RPMI7951 (cell line): ENCODE data around the gene OR13J1. TPM values are rescaled to one million over a fixed set of nuclear protein-coding genes. Genes with fewer than 3 reads are reported as not detected.

Experiments
- DNase-seq: peaks from one replicate; pipeline ENCODE4 v3.0.0-alpha.2; 2012; ENCODE audit warnings: low read depth
- total RNA-seq: library from RNA; depleted of rRNA; stranded (reverse); fragments of >200 nt; shearing (Covaris generic); gene quantifications from 2 replicates; pipeline ENCODE4 v1.2.3, GENCODE V29; 2014; rRNA removed

The OR13J1 gene
- total RNA-seq, 1 experiment from 2014 or later, result not detected

DNA sequence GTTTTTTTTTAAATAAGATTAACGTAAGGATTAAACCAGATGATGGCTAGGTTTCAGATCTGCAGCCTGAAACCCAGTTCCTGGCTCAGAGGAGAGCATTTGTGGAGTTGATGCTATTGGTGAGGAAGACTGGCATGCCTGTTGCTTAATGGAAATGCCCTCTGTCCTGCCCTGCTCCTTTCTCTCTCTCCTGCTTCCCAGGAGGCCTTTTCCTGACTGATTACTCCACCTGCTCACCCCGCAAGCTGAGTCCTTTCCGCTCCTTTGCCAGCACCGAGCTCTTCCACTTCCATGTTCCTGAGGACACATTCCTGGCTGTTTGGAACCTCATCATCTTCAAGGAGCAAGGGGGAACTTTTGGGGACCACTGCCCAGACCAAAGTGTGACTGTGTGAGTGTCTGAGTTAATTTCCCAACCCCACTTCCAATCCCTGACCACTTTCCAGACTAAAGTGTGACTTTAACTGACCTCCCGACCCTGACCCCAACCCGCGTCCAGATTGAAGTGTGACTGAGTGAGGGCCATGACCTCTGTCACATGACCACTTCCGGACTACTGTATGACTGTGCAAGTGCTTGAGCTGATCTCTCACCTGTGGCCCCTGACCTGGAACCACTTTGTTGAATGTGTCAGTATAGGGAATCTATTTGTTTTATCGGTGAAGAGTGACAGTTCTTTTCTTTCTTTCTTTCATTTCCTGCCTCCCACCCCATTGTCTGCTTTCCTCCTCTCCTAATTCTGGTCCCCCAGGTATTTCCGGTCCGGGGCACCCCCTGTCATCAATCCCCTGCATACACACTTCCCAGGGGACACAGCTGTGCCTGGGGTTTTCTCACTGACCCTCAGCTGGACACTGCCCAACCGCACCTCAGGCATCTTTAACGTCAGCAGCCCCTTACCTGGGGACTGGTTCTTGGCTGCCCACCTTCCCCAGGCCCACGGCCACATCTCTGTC is 35.7 kb downstream of the OR13J1 start:
- no peak for DNase-seq

- DNase-seq, result no peak
Observed at GRCh38 chr9:35832814-35833213, 37.4 kb downstream of the OR13J1 start.

DNA sequence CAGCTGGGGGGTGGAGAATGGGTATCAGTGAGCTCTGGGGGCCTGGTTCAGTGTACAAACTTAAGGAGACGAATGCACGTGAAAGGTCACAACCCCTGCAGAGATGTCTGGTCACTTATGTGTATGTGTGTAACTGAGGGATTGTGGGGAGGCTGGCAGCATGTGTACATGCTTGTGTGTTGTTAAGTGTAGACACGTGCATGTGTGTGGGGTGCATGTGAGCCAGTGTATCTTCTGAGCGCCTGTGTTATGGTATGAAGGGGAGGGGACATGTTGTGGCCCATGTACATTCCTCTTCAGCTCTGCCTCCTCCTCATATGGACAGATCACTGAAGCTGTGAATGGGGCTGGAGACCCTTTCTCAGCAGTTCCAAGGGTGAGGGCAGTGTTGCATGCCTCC is 39.2 kb downstream of the OR13J1 start:
- DNase-seq, result no peak

- DNase-seq, result no peak
Observed at GRCh38 chr9:35829764-35830096, 40.5 kb downstream of the OR13J1 start.

DNA sequence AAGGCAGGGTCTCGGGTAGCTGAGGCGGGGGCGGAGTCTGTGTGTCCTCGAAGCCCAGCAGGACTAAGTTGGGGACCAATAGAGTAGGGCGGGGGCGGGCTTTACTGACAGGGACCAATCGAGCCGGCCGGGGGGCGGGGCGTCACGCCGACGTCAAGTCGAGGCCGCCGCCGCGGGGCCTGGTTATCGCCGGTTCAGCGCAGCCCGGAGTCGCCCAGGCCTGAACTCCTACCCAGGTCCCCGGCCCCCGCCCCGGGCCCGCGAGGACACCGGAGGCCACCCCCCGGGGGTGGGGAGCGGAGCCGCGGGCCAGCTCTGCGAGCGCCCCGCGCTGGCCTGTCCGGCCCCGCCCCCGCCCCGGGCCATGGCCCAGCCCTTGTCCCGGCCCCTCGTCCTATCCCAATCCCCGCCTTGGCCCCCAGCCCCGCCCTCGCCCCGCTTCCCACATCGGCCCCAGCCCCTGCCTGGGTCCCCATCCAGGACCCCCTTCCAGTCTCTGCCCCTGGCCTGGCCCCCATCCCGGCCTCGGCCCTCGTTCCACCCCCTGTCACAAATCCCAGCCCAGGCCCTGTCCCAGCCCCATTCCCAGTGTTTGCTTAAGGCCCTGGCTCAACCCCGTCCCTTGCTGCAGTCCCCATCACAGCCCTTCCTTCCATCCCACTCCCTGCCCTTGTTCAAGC is 41.0 kb downstream of the OR13J1 start, which contains the start of gene TMEM8B:
TMEM8B (plus strand) TSS at position 145 of the 680 bp plus-strand sequence; CDS start at position 365, 220 bp downstream.
- peak; percentile 86 for DNase-seq

DNA sequence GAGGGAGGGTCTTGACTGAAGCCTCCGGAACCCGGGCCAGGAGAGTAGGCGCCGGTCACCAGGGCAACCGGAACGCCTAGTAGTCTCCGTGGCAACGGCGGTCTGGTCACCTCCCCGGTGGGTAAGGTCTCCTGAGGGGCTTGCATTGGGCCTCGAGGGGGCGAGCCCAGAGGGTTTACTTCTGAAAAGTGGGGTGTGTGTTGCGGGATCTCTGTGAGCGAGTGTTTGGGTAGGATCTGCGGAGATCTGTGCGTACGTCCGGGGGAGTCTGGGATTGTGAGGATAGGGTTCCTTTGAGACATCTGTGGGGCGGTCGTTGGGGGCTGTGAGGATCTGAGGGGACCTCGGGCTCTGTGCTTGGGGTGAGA is 41.5 kb downstream of the OR13J1 start, which contains the start of gene FAM221B:
FAM221B (minus strand) TSS at position 17 of the 368 bp plus-strand sequence. CDS start 2,571 bp downstream, outside the sequence.
- DNase-seq, result no peak

DNA sequence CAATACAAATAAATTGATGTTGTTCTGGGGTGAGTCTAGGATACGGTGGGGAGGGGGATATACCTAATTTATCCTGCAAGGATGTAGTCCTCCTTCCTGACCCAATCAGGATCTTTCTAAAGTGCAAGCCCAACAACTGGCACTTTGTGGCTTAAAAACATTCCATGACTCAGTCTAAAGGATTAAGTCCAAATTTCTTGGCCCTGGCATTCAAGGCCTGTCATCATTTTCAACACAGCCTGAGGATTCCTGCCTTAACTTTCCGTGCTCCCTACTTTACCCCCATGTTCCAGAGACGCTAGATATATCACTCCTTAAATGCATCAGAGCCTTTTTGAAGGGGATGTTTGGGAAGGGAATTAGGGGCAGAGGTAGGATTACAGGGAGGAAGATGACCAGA is 42.7 kb downstream of the OR13J1 start:
- peak; percentile 24 for DNase-seq

- DNase-seq, result peak; percentile 61
Observed at GRCh38 chr9:35826071-35826701, 44.0 kb downstream of the OR13J1 start.

DNA sequence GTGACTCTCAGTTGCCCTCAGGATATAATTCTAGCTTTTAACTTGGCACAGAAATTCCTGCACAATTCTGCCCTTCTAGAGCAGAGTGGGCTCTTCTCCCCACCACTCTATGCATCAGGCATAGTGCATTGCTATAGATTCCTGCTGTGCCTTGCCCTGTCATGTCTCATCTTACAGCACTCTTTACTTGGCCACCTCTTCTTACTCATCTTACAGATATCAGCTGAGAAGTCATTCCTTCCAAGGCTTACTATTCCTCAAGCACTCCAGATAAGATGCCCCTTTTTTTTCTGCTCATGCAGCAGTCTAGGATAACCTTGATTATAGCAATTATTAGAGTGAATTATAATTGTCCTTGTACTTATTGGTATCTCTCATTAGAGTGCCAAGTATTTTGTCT is 47.3 kb downstream of the OR13J1 start:
- no peak for DNase-seq

DNA sequence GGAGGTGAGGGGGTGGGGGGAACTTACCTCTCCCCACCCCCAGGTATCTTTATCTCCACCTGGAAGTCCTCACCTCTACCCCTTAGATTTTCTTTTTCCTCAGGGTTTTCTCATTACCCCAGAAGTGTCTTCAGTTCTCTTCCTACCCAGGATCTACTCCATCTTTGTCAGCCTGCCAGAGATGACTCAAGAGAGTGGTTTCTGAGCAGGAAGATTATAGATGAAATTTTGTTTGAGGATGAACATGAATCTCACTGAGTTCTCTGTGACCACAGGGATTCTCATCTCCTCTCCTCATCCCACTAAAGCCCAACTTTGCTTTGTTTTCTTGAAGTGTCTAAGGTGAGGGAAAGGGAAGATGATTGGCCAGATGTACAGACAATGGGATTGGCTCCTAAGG is 50.1 kb downstream of the OR13J1 start:
- peak; percentile 61 for DNase-seq

Other genes with a start within 250 kb of the OR13J1 start
- gene SIT1, start 219.5 kb downstream of the OR13J1 start, total RNA-seq, result not detected in 2 replicates
- gene RMRP, start 212.4 kb downstream of the OR13J1 start, total RNA-seq, result 19,023 and 39,221 TPM in 2 replicates
- gene CCDC107, start 212.1 kb downstream of the OR13J1 start, total RNA-seq, result 18.1 and 32.5 TPM in 2 replicates
- 7.6 and 14.2 TPM in 2 replicates for gene ARHGEF39, start 205.2 kb downstream of the OR13J1 start, total RNA-seq
- 73.8 and 82.4 TPM in 2 replicates for gene CA9, start 196.5 kb downstream of the OR13J1 start, total RNA-seq
- gene TPM2, start 180.5 kb downstream of the OR13J1 start, total RNA-seq, result 146 and 206 TPM in 2 replicates
- gene TLN1, start 138.2 kb downstream of the OR13J1 start, total RNA-seq, result 117 and 137 TPM in 2 replicates
- 68.4 and 83.2 TPM in 2 replicates for gene CREB3, start 137.7 kb downstream of the OR13J1 start, total RNA-seq
- 13.1 and 13.2 TPM in 2 replicates for gene GBA2, start 121.2 kb downstream of the OR13J1 start, total RNA-seq
- gene RGP1, start 121.1 kb downstream of the OR13J1 start, total RNA-seq, result 9.4 and 10.3 TPM in 2 replicates
- not detected in 2 replicates for gene MSMP, start 116.1 kb downstream of the OR13J1 start, total RNA-seq
- 13.3 and 14.7 TPM in 2 replicates for gene NPR2, start 78.8 kb downstream of the OR13J1 start, total RNA-seq
- 1.7 and 1.8 TPM in 2 replicates for gene SPAG8, start 58.1 kb downstream of the OR13J1 start, total RNA-seq
- gene HINT2, start 55.4 kb downstream of the OR13J1 start, total RNA-seq, result 57.7 and 63.2 TPM in 2 replicates
- not detected in 2 replicates for gene FAM221B, start 41.7 kb downstream of the OR13J1 start, total RNA-seq
- gene TMEM8B, start 41.2 kb downstream of the OR13J1 start, total RNA-seq, result 1.4 and 1.9 TPM in 2 replicates
- gene HRCT1, start 35.8 kb upstream of the OR13J1 start, total RNA-seq, result 0.20 TPM in 1 of 2 replicates, not detected in the other
- not detected in 2 replicates for gene SPAAR, start 39.1 kb upstream of the OR13J1 start, total RNA-seq
- not detected in 2 replicates for gene OR2S2, start 87.8 kb upstream of the OR13J1 start, total RNA-seq
- 12.4 and 12.9 TPM in 2 replicates for gene RECK, start 166.5 kb upstream of the OR13J1 start, total RNA-seq